NCI-H2171 (cell line): ENCODE data around the gene SHANK3.
A peak's percentile ranks its signal among the peaks of the same experiment; 100 is the strongest.
"Not testable (repeated sequence)": the region's sequence is repeated elsewhere in the genome, so short reads cannot be mapped to it uniquely, and the experiment has no call there.

Source experiments
- DNase-seq: peaks from one replicate; lab custom pipeline; 2025; lab: John Stamatoyannopoulos, UW

Gene SHANK3

GRCh38 chr22:50653256-50653655 lies 19.4 kb upstream of the SHANK3 start:
- DNase-seq: no peak

- DNase-seq: not testable (repeated sequence)
Observed at GRCh38 chr22:50654664-50655063, 18.0 kb upstream of the SHANK3 start.

- no peak for DNase-seq
Observed at GRCh38 chr22:50656122-50657070, 16.2 kb upstream of the SHANK3 start.

GRCh38 chr22:50657925-50658324 lies 14.7 kb upstream of the SHANK3 start:
- DNase-seq: no peak

GRCh38 chr22:50659711-50660110 lies 12.9 kb upstream of the SHANK3 start:
- not testable (repeated sequence) for DNase-seq

- DNase-seq: no peak
Observed at GRCh38 chr22:50660306-50660705, 12.3 kb upstream of the SHANK3 start.

- no peak for DNase-seq
Observed at GRCh38 chr22:50665212-50665611, 7.4 kb upstream of the SHANK3 start.

- DNase-seq: no peak
Observed at GRCh38 chr22:50665738-50666137, 6.9 kb upstream of the SHANK3 start.

- DNase-seq: no peak
Observed at GRCh38 chr22:50670513-50670912, 2.1 kb upstream of the SHANK3 start.

- no peak for DNase-seq
Observed at GRCh38 chr22:50670914-50671538, 1.6 kb upstream of the SHANK3 start.

- no peak for DNase-seq
Observed at GRCh38 chr22:50671641-50672040, 982 bp upstream of the SHANK3 start.

GRCh38 chr22:50672041-50672440 lies 582 bp upstream of the SHANK3 start:
- DNase-seq: no peak

- no peak for DNase-seq
Observed at GRCh38 chr22:50673231-50674129, 857 bp downstream of the SHANK3 start.

GRCh38 chr22:50674130-50674500 lies 1.5 kb downstream of the SHANK3 start:
- DNase-seq: no peak

- peak; percentile 66 for DNase-seq
Observed at GRCh38 chr22:50674606-50675552, 2.3 kb downstream of the SHANK3 start.

GRCh38 chr22:50675553-50676179 lies 3.0 kb downstream of the SHANK3 start:
- DNase-seq: no peak

GRCh38 chr22:50676180-50676636 lies 3.6 kb downstream of the SHANK3 start:
- no peak for DNase-seq

- no peak for DNase-seq
Observed at GRCh38 chr22:50676661-50677492, 4.3 kb downstream of the SHANK3 start.

- no peak for DNase-seq
Observed at GRCh38 chr22:50677493-50678217, 5.0 kb downstream of the SHANK3 start.
